OCI-LY3 (cell line): Measurements from ENCODE around the gene DESI1.
A peak's percentile ranks its signal among the peaks of the same experiment; 100 is the strongest.

ENCODE experiments used
- H2AFZ ChIP-seq: fragments of 200-600, 300-600 bp; shearing (Covaris generic); 2 replicates; pipeline ENCODE4 v1.6.0; 2014; ENCODE audit warnings: antibody characterized with exemption, low read depth, low read length
- H3K27ac ChIP-seq: fragments of 200-600, 300-600 bp; sonication (generic); 2 replicates; pipeline ENCODE4 v1.5.1; 2014; ENCODE audit warnings: mild to moderate bottlenecking, low read length, moderate library complexity, mixed read lengths
- H3K27me3 ChIP-seq: fragments of 200-600, 300-600 bp; sonication (generic); 2 replicates; pipeline ENCODE4 v1.6.1; 2014; ENCODE audit warnings: low read depth, low read length, mixed read lengths
- H3K36me3 ChIP-seq: fragments of 200-600, 300-600 bp; sonication (generic); replicated peaks from 2 replicates; pipeline ENCODE3; 2014; ENCODE audit warnings: low read depth, low read length, mixed read lengths
- H3K4me1 ChIP-seq: fragments of 300-600, 200-600 bp; sonication (generic); 2 replicates; pipeline ENCODE4 v1.6.1; 2014; ENCODE audit warnings: low read length, mixed read lengths
- H3K4me2 ChIP-seq: fragments of 200-600, 300-600 bp; sonication (generic); 2 replicates; pipeline ENCODE4 v1.6.1; 2014; ENCODE audit warnings: low read length, mixed read lengths
- H3K4me3 ChIP-seq: fragments of 300-600, 200-600 bp; sonication (generic); 2 replicates; pipeline ENCODE4 v1.5.1; 2014; ENCODE audit warnings: antibody characterized with exemption, mild to moderate bottlenecking, low read length, moderate library complexity
- H3K79me2 ChIP-seq: fragments of 300-600, 200-600 bp; shearing (Covaris generic); 2 replicates; pipeline ENCODE4 v1.6.1; 2014; ENCODE audit warnings: mild to moderate bottlenecking, low read length, mixed read lengths
- H3K9ac ChIP-seq: fragments of 300-600, 200-600 bp; shearing (Covaris generic); 2 replicates; pipeline ENCODE4 v1.6.0; 2014; ENCODE audit warnings: mild to moderate bottlenecking, low read length, moderate library complexity
- H3K9me3 ChIP-seq: fragments of 200-600, 300-600 bp; shearing (Covaris generic); 2 replicates; pipeline ENCODE4 v1.6.1; 2014; ENCODE audit warnings: low read length, mixed read lengths; ENCODE audit not compliant: insufficient read depth
- H4K20me1 ChIP-seq: fragments of 200-600, 300-600 bp; sonication (generic); 2 replicates; pipeline ENCODE4 v1.6.1; 2016; ENCODE audit warnings: low read length, mixed read lengths; ENCODE audit not compliant: insufficient read depth
- EZH2phosphoT487 ChIP-seq: fragments of 200-600 bp; shearing (Covaris generic); IDR thresholded peaks from 2 replicates; pipeline ENCODE4 v1.6.1; 2018; ENCODE audit warnings: antibody characterized with exemption, mixed run types, low read depth
- TF ChIP-seq, protein P1 (sequence below): fragments of 200-600, 300-600 bp; sonication (generic); IDR thresholded peaks from 2 replicates; pipeline ENCODE4 v1.5.1; 2014; ENCODE audit warnings: antibody characterized with exemption, low read length, low read depth

The DESI1 gene

DNA sequence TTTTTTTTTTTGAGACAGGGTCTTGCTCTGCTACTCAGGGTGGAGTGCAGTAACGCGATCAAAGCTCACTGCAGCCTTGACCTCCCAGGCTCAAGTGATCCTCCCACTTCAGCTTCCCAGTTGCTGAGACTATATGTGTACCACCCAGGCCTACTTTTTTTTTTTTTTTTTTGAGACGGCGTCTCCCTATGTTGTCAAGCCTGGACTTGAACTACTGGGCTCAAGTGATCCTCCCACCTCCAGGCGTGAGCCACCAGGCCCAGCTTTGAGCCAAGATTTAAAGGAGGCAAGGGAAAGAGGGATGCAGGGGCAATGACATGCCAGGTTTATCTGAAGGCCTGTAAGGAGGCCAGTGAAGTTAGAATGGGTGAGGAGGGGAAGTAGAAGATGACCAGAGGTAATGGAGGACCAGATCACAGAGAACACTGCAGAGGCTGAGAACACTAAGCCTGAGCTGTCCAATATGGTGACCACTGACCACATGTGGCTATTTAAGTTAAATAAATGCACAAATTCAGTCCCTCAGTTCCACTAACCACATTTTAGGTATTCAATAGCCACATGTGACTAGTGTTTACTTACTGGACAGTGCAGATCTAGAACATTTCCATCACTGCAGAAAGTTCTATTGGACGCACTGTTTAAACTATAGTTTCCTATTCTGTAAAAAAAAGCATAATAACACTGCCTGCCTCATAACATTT is 8.1 kb downstream of the DESI1 start:
- no peak overlapping the region for H3K27ac ChIP-seq
- H3K9me3 ChIP-seq: no peaks in the 10 kb centered on the region
- no peak for TF ChIP-seq EZH2phosphoT487
- TF ChIP-seq, protein P1, sequence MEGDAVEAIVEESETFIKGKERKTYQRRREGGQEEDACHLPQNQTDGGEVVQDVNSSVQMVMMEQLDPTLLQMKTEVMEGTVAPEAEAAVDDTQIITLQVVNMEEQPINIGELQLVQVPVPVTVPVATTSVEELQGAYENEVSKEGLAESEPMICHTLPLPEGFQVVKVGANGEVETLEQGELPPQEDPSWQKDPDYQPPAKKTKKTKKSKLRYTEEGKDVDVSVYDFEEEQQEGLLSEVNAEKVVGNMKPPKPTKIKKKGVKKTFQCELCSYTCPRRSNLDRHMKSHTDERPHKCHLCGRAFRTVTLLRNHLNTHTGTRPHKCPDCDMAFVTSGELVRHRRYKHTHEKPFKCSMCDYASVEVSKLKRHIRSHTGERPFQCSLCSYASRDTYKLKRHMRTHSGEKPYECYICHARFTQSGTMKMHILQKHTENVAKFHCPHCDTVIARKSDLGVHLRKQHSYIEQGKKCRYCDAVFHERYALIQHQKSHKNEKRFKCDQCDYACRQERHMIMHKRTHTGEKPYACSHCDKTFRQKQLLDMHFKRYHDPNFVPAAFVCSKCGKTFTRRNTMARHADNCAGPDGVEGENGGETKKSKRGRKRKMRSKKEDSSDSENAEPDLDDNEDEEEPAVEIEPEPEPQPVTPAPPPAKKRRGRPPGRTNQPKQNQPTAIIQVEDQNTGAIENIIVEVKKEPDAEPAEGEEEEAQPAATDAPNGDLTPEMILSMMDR: no peak
- no peaks in the 10 kb centered on the region for H3K4me1 ChIP-seq
- H3K36me3 ChIP-seq: peaks cover 31% of the 10 kb centered on the region
- no peaks in the 10 kb centered on the region for H3K27me3 ChIP-seq
- H3K4me3 ChIP-seq: no peak overlapping the region
- no peak overlapping the region for H3K9ac ChIP-seq
- H4K20me1 ChIP-seq: peaks cover 30% of the 10 kb centered on the region
- no peak overlapping the region for H3K4me2 ChIP-seq
- H3K79me2 ChIP-seq: peaks cover 42% of the 10 kb centered on the region
- no peak overlapping the region for H2AFZ ChIP-seq

DNA sequence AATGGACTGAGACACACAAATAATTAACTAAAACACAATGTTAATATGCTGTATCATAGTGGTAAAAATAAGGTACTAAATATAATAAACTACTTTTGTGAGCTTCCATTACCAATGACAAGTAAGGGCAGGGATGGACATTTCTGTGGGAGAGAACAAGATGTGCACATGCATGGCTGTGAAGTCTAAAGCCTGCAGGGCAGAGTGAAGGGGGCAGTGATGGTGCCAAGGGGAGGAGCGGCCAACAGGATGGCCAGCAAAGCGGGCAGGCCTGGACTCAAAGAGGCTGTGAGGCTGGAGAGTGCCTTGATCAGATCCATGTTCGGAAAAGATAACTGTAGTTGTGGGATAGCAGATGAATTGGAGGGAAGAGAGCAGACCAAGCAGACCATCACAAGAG is 12.5 kb downstream of the DESI1 start:
- Histone ChIP-seq H3K27ac (no peak overlapping the region), H3K4me2 (no peak overlapping the region), H3K36me3 (peaks cover 61% of the 10 kb centered on the region), H3K4me3 (no peak overlapping the region), H3K79me2 (peaks cover 9% of the 10 kb centered on the region), H4K20me1 (peaks cover 20% of the 10 kb centered on the region), H3K9me3 (no peaks in the 10 kb centered on the region), H2AFZ (no peak overlapping the region), H3K4me1 (peaks cover 19% of the 10 kb centered on the region), H3K9ac (no peak overlapping the region), H3K27me3 (no peaks in the 10 kb centered on the region)
- TF ChIP-seq EZH2phosphoT487: no peak
- TF ChIP-seq, protein P1: no peak

DNA sequence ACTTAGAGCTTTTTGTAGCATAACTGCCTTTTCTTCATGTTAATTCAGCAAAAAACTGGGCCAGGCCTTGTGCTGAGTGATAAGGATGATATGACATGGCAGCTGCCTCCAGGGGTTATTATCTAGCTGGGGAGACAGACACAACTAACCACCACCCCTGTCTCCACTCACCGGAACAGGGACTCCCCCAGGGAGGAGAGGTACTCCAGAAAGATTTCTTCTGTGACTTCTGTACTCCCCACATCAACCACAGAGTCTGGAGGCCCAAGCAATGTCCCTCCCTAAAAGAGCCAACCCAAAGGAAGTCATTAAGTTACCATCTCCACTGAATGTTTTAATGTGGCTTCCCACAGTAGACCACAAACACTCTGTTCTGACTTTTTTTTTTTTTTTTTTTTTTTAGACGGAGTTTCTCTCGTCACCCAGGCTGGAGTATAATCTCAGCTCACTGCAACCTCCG is 16.9 kb downstream of the DESI1 start:
- Histone ChIP-seq H3K9me3 (no peaks in the 10 kb centered on the region), H2AFZ (no peak overlapping the region), H3K36me3 (peaks cover 72% of the 10 kb centered on the region), H3K4me1 (peaks cover 20% of the 10 kb centered on the region), H3K27me3 (no peaks in the 10 kb centered on the region), H4K20me1 (peaks cover 19% of the 10 kb centered on the region), H3K9ac (no peak overlapping the region), H3K4me2 (no peak overlapping the region), H3K27ac (peak overlapping the region; percentile 4; the same call in 1 of the 2 replicates), H3K79me2 (no peaks in the 10 kb centered on the region), H3K4me3 (no peak overlapping the region)
- no peak for TF ChIP-seq EZH2phosphoT487
- TF ChIP-seq, protein P1: no peak

DNA sequence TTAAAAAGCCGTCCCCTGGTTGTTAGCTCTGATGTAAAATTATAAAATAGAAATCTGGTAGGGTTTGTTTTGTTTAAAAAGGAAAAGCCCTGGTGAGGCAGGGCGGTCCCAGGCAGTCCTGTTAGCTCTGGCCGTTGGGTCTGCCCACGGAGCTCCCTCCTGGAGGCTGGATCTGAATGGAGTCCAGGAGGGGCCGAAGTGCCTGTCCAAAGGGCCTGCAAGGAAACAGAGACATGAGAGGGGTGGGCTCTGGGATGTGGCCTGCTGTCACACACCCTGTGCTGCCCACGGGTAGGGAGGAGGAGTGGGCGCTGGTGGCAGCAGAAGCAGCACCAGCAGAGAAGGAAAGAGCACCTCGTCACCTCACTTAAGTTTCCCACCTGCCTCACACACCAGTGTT is 19.9 kb downstream of the DESI1 start:
- H3K36me3 ChIP-seq: peaks cover 56% of the 10 kb centered on the region
- peaks cover 20% of the 10 kb centered on the region for H3K4me1 ChIP-seq
- H3K4me2 ChIP-seq: no peak overlapping the region
- H3K79me2 ChIP-seq: no peaks in the 10 kb centered on the region
- TF ChIP-seq EZH2phosphoT487: no peak
- TF ChIP-seq, protein P1: no peak
- no peak overlapping the region for H3K4me3 ChIP-seq
- H4K20me1 ChIP-seq: peaks cover 9% of the 10 kb centered on the region; the same call in 1 of the 2 replicates
- H3K27ac ChIP-seq: no peak overlapping the region
- no peaks in the 10 kb centered on the region for H3K27me3 ChIP-seq
- no peaks in the 10 kb centered on the region for H3K9me3 ChIP-seq
- H3K9ac ChIP-seq: no peak overlapping the region
- no peak overlapping the region for H2AFZ ChIP-seq
